Stimulated activated naive CD4-positive, alpha-beta T cell treated with Interleukin-2 at 50 U/mL for 16 hours (primary cell): ENCODE data around the gene MEMO1.
"Not testable (repeated sequence)": the region's sequence is repeated elsewhere in the genome, so short reads cannot be mapped to it uniquely, and the experiment has no call there.

Source experiments
- DNase-seq: peaks from one replicate; lab custom pipeline; 2025; lab: John Stamatoyannopoulos, UW

MEMO1 gene

GRCh38 chr2:31907491-31907890 lies 103.3 kb downstream of the MEMO1 start:
- DNase-seq: not testable (repeated sequence)

- DNase-seq: no peak
Observed at GRCh38 chr2:31903109-31903780, 107.6 kb downstream of the MEMO1 start.

- no peak for DNase-seq
Observed at GRCh38 chr2:31901900-31902299, 108.9 kb downstream of the MEMO1 start.

GRCh38 chr2:31900156-31900555 lies 110.7 kb downstream of the MEMO1 start:
- not testable (repeated sequence) for DNase-seq

- DNase-seq: not testable (repeated sequence)
Observed at GRCh38 chr2:31898346-31898745, 112.5 kb downstream of the MEMO1 start.

- DNase-seq: not testable (repeated sequence)
Observed at GRCh38 chr2:31897340-31897739, 113.5 kb downstream of the MEMO1 start.

GRCh38 chr2:31896293-31896692 lies 114.5 kb downstream of the MEMO1 start:
- DNase-seq: no peak

GRCh38 chr2:31894656-31895055 lies 116.2 kb downstream of the MEMO1 start:
- no peak for DNase-seq

- no peak for DNase-seq
Observed at GRCh38 chr2:31893094-31893493, 117.7 kb downstream of the MEMO1 start.

- no peak for DNase-seq
Observed at GRCh38 chr2:31889044-31889443, 121.8 kb downstream of the MEMO1 start.

- no peak for DNase-seq
Observed at GRCh38 chr2:31888550-31888949, 122.3 kb downstream of the MEMO1 start.

GRCh38 chr2:31886700-31887099 lies 124.1 kb downstream of the MEMO1 start:
- DNase-seq: no peak

- DNase-seq: no peak
Observed at GRCh38 chr2:31877008-31877407, 133.8 kb downstream of the MEMO1 start.

- DNase-seq: no peak
Observed at GRCh38 chr2:31874071-31874470, 136.7 kb downstream of the MEMO1 start.

- DNase-seq: no peak
Observed at GRCh38 chr2:31865215-31865614, 145.6 kb downstream of the MEMO1 start.

- DNase-seq: no peak
Observed at GRCh38 chr2:31863867-31864266, 146.9 kb downstream of the MEMO1 start.

GRCh38 chr2:31863015-31863656 lies 147.7 kb downstream of the MEMO1 start:
- not testable (repeated sequence) for DNase-seq

GRCh38 chr2:31859959-31860358 lies 150.8 kb downstream of the MEMO1 start:
- DNase-seq: no peak

- no peak for DNase-seq
Observed at GRCh38 chr2:31853521-31853920, 157.3 kb downstream of the MEMO1 start.

- not testable (repeated sequence) for DNase-seq
Observed at GRCh38 chr2:31842150-31842549, 168.7 kb downstream of the MEMO1 start.

- DNase-seq: no peak
Observed at GRCh38 chr2:31835450-31835849, 175.4 kb downstream of the MEMO1 start.

- DNase-seq: no peak
Observed at GRCh38 chr2:31832363-31832762, 178.4 kb downstream of the MEMO1 start.

- DNase-seq: no peak
Observed at GRCh38 chr2:31831585-31831984, 179.2 kb downstream of the MEMO1 start.

- DNase-seq: no peak
Observed at GRCh38 chr2:31828891-31829290, 181.9 kb downstream of the MEMO1 start.
